Panc1 (cell line): Measurements from ENCODE around the gene THRB. TPM values are rescaled to one million over a fixed set of nuclear protein-coding genes. Genes with fewer than 3 reads are reported as not detected.

Experiments used
- ATAC-seq: fragments of 200-7000 bp; cut with Tn5 transposase; 2 replicates; pipeline ENCODE4 v1.9.1; 2020; ENCODE audit warnings: mild to moderate bottlenecking, moderate library complexity
- BruUV-seq: library from RNA; stranded (reverse); fragments of 400-500 nt; replicated peaks from 2 replicates; lab custom pipeline; 2021; lab: Mats Ljungman, UMichigan
- CTCF ChIA-PET: fragments of 300-600 bp; sonication (Branson Sonifier 250); formaldehyde crosslinking; loops from one replicate; lab custom pipeline; 2022; ENCODE audit warnings: antibody characterized with exemption; lab: Charles Lee
- POLR2A ChIA-PET: fragments of 300-600 bp; sonication (Branson Sonifier 250); formaldehyde crosslinking; loops from one replicate; lab custom pipeline; 2022; ENCODE audit warnings: antibody characterized with exemption; lab: Charles Lee
- DNase-seq: peaks from one replicate; pipeline ENCODE4 v3.0.0-alpha.2; 2010; ENCODE audit warnings: low read depth, low spot score
- H3K27ac ChIP-seq: 2 replicates; pipeline ENCODE4 v1.5.1; 2011; ENCODE audit warnings: mild to moderate bottlenecking, low read length, inconsistent platforms
- H3K27me3 ChIP-seq: fragments of 200-500 bp; sonication (Bioruptor generic); 2 replicates; pipeline ENCODE4 v1.6.0; 2014; ENCODE audit warnings: low read length, inconsistent platforms; ENCODE audit not compliant: control insufficient read depth, insufficient read depth
- H3K36me3 ChIP-seq: fragments of 200-500 bp; sonication (Bioruptor generic); 2 replicates; pipeline ENCODE4 v1.5.1; 2014; ENCODE audit warnings: inconsistent platforms, mild to moderate bottlenecking, low read length, moderate library complexity; ENCODE audit not compliant: control insufficient read depth, insufficient read depth
- H3K4me1 ChIP-seq: 2 replicates; pipeline ENCODE4 v1.5.1; 2011; ENCODE audit warnings: inconsistent platforms, mild to moderate bottlenecking, low read length, moderate library complexity; ENCODE audit not compliant: control insufficient read depth, insufficient read depth
- H3K4me3 ChIP-seq, 2 experiments: 2 replicates each; pipeline ENCODE4 v1.5.1; 2011 to 2012; ENCODE audit warnings: low read depth in 2 of 2, low read length in 2 of 2, mild to moderate bottlenecking in 2 of 2, inconsistent platforms in 1 of 2, moderate library complexity in 1 of 2
- H3K9me3 ChIP-seq: fragments of 200-500 bp; sonication (Bioruptor generic); 2 replicates; pipeline ENCODE4 v1.5.1; 2014; ENCODE audit warnings: low read depth, mild to moderate bottlenecking, inconsistent platforms, low read length, moderate library complexity; ENCODE audit not compliant: control insufficient read depth, insufficient read depth
- CTCF ChIP-seq: fragments of 450-650 bp; IDR thresholded peaks from 2 replicates; pipeline ENCODE4 v1.5.1; 2017; ENCODE audit warnings: mild to moderate bottlenecking
- POLR2AphosphoS5 ChIP-seq: IDR thresholded peaks from 2 replicates; pipeline ENCODE4 v1.6.1; 2012; ENCODE audit warnings: mild to moderate bottlenecking, low read depth, low read length, moderate library complexity
- SIN3A ChIP-seq: IDR thresholded peaks from 2 replicates; pipeline ENCODE4 v1.6.1; 2012; ENCODE audit warnings: low read depth, mild to moderate bottlenecking, low read length, moderate library complexity, borderline replicate concordance; ENCODE audit not compliant: insufficient read depth
- TCF7L2 ChIP-seq: IDR thresholded peaks from 2 replicates; pipeline ENCODE4 v1.6.1; 2011; ENCODE audit warnings: mild to moderate bottlenecking, low read depth, low read length, inconsistent platforms
- in situ Hi-C: cut with HindIII; loops from 2 replicates; pipeline ENCODE4 v1.10.0; 2016; ENCODE audit warnings: low sequenced_read_pairs, low pct_unique_long_range_greater_than_20kb
- intact Hi-C: fragments of 100-400 bp; cut with micrococcal nuclease; formaldehyde crosslinking; loops from one replicate; pipeline ENCODE4 v1.10.0; 2022; ENCODE audit not compliant: unreplicated experiment
- total RNA-seq: library from RNA; stranded (reverse); gene quantifications from one replicate; pipeline ENCODE4 v1.2.1, GENCODE V29; 2021; ENCODE audit not compliant: unreplicated experiment
- TF ChIP-seq, protein P1 (sequence below), 2 experiments: IDR thresholded peaks; 2 replicates each; pipeline ENCODE4 v1.6.1; 2011 to 2012; ENCODE audit warnings: low read depth in 2 of 2, control low read depth in 1 of 2, low read length in 1 of 2, mild to moderate bottlenecking in 1 of 2, moderate library complexity in 1 of 2; ENCODE audit not compliant: insufficient read depth in 1 of 2

THRB gene
- total RNA-seq, 1 experiment from 2014 or later, result 3.9 TPM

DNA sequence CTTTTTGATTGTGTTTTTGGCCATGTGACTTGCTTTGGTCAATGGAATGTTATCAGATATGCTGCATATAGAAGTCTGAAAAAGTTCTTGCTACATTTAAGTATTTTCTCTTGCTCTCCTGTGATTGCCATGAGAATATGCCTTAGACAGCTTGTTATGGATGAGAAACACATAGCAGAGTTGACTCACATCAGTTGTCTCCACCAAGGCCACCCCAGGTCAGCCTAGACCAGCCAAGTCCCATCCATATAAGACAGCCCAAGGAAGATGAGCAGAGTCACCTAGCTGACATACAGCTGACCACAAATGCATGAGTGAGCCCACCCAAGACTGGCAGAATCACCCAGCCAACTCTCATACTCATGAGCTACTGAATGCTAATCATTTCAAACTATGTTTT is 153.0 kb downstream of the THRB start:
- Histone ChIP-seq H3K36me3 (no peaks in the 10 kb centered on the region), H3K4me1 (no peaks in the 10 kb centered on the region), H3K27ac (no peak overlapping the region), H3K9me3 (no peaks in the 10 kb centered on the region), H3K4me3 (no peak overlapping the region), H3K27me3 (no peaks in the 10 kb centered on the region)
- ATAC-seq (no peak), DNase-seq (no peak)
- ChIA-PET POLR2A (no interaction called here), CTCF (interaction anchor here (0.7 kb wide), 1 partner anchor 27 kb away, joined by 5 read pairs; no protein-coding TSS in a partner anchor)
- intact Hi-C loops (no loop called here), in situ Hi-C loops (no loop called here)
- no TSS peak for BruUV-seq
- TF ChIP-seq POLR2AphosphoS5 (no peak), TCF7L2 (no peak), CTCF (no peak), SIN3A (no peak)
- TF ChIP-seq, protein P1, sequence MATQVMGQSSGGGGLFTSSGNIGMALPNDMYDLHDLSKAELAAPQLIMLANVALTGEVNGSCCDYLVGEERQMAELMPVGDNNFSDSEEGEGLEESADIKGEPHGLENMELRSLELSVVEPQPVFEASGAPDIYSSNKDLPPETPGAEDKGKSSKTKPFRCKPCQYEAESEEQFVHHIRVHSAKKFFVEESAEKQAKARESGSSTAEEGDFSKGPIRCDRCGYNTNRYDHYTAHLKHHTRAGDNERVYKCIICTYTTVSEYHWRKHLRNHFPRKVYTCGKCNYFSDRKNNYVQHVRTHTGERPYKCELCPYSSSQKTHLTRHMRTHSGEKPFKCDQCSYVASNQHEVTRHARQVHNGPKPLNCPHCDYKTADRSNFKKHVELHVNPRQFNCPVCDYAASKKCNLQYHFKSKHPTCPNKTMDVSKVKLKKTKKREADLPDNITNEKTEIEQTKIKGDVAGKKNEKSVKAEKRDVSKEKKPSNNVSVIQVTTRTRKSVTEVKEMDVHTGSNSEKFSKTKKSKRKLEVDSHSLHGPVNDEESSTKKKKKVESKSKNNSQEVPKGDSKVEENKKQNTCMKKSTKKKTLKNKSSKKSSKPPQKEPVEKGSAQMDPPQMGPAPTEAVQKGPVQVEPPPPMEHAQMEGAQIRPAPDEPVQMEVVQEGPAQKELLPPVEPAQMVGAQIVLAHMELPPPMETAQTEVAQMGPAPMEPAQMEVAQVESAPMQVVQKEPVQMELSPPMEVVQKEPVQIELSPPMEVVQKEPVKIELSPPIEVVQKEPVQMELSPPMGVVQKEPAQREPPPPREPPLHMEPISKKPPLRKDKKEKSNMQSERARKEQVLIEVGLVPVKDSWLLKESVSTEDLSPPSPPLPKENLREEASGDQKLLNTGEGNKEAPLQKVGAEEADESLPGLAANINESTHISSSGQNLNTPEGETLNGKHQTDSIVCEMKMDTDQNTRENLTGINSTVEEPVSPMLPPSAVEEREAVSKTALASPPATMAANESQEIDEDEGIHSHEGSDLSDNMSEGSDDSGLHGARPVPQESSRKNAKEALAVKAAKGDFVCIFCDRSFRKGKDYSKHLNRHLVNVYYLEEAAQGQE (IDR thresholded peaks at IDR 0.05; ENCODE audit: insufficient read depth in 1 of 2, low read depth in 2 of 2, low read length in 1 of 2), result no peak

DNA sequence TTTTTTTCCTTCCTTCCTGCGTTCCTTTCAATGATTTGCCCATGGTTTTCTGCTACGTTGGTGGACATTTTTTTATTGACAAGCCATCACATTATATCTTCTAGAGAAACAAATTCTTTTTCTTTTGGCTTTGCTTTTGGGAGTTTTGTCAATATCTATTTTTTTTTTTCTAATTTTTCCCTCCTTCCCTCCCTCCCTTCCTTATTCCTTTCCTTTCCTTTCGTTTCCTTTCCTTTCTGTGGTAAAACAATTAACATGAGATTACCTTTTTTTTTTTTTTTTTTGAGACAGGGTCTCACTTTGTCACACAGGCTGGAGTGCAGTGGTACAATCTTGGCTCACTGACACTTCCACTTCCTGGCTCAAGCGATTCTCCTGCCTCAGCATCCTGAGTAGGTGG is 153.7 kb downstream of the THRB start:
- Histone ChIP-seq H3K4me3 (no peak overlapping the region), H3K36me3 (no peaks in the 10 kb centered on the region), H3K27me3 (no peaks in the 10 kb centered on the region), H3K9me3 (no peaks in the 10 kb centered on the region), H3K27ac (no peak overlapping the region), H3K4me1 (no peaks in the 10 kb centered on the region)
- in situ Hi-C loops, result no loop called here
- intact Hi-C loops, result no loop called here
- DNase-seq (no peak), ATAC-seq (no peak)
- ChIA-PET POLR2A (no interaction called here), CTCF (no interaction called here)
- TF ChIP-seq CTCF, result no peak
- no TSS peak for BruUV-seq
